Transverse colon (tissue), 3 donors: ENCODE measurements around the gene GRIN2A.

Experiments used
- CTCF ChIP-seq, 5 experiments: fragments of 200-600 bp in 3 of 5; fragments of 450-650 bp in 2 of 5; sonication (generic) in 3 of 5; IDR thresholded peaks; 1 replicate in 2 of 5; 2 replicates in 3 of 5; pipeline ENCODE4 v1.5.1; 2016 to 2017; ENCODE audit warnings: antibody characterized with exemption in 5 of 5, inconsistent platforms in 3 of 5, mild to moderate bottlenecking in 2 of 5, moderate library complexity in 1 of 5
- POLR2A ChIP-seq: fragments of 450-650 bp; IDR thresholded peaks from one replicate; pipeline ENCODE4 v1.6.1; 2016; ENCODE audit warnings: antibody characterized with exemption, mild to moderate bottlenecking, moderate library complexity

- TF ChIP-seq POLR2A (no peak), CTCF (IDR thresholded peaks at IDR 0.05) (no peak)
Observed at GRCh38 chr16:9854675-9855074, 327.6 kb downstream of the GRIN2A start.
